Effector memory CD4-positive, alpha-beta T cell (primary cell): Measurements from ENCODE around the gene ZBTB45.

Experiments
- DNase-seq, 3 donors: peaks; one replicate each; pipeline ENCODE4 v3.0.0-alpha.2; 2020
- H3K27ac ChIP-seq: 2 replicates; pipeline ENCODE4 v1.7.0; 2013; ENCODE audit warnings: mild to moderate bottlenecking, low read length, moderate library complexity; ENCODE audit not compliant: insufficient read depth, poor library complexity, severe bottlenecking
- H3K27me3 ChIP-seq: replicated peaks from 2 replicates; pipeline ENCODE4 v1.7.0; 2013; ENCODE audit warnings: mild to moderate bottlenecking, low read length; ENCODE audit not compliant: insufficient read depth, control insufficient read depth, poor library complexity, severe bottlenecking
- H3K36me3 ChIP-seq: 2 replicates; pipeline ENCODE4 v1.7.0; 2013; ENCODE audit warnings: mild to moderate bottlenecking, low read length, moderate library complexity; ENCODE audit not compliant: control insufficient read depth, insufficient read depth
- H3K4me1 ChIP-seq: 2 replicates; pipeline ENCODE4 v1.7.0; 2013; ENCODE audit warnings: low read length, mild to moderate bottlenecking; ENCODE audit not compliant: control insufficient read depth, insufficient read depth, poor library complexity, severe bottlenecking
- H3K4me3 ChIP-seq: 2 replicates; pipeline ENCODE4 v1.7.0; 2013; ENCODE audit warnings: low read length, low read depth, mild to moderate bottlenecking; ENCODE audit not compliant: insufficient read depth, poor library complexity, severe bottlenecking
- H3K9me3 ChIP-seq: 2 replicates; pipeline ENCODE4 v1.7.0; 2013; ENCODE audit warnings: mild to moderate bottlenecking, low read length, moderate library complexity; ENCODE audit not compliant: control insufficient read depth

Gene ZBTB45

GRCh38 chr19:58560007-58560887 is 40.6 kb upstream of the ZBTB45 start:
- H3K27me3 ChIP-seq = no peaks in the 10 kb centered on the region
- no peaks in the 10 kb centered on the region for H3K9me3 ChIP-seq
- peaks cover 11% of the 10 kb centered on the region for H3K36me3 ChIP-seq
- peak overlapping the region; percentile 64 for H3K4me3 ChIP-seq
- no peak for DNase-seq
- H3K27ac ChIP-seq = peak overlapping the region; percentile 95
- peaks cover 45% of the 10 kb centered on the region for H3K4me1 ChIP-seq

- H3K4me1 ChIP-seq = peaks cover 50% of the 10 kb centered on the region
Observed at GRCh38 chr19:58559275-58560006, 39.8 kb upstream of the ZBTB45 start.

GRCh38 chr19:58558623-58559274 is 39.1 kb upstream of the ZBTB45 start:
- Histone ChIP-seq H3K27ac (peak overlapping the region; percentile 95), H3K9me3 (no peaks in the 10 kb centered on the region), H3K4me1 (peaks cover 57% of the 10 kb centered on the region), H3K36me3 (peaks cover 11% of the 10 kb centered on the region), H3K4me3 (peak overlapping the region; percentile 64), H3K27me3 (no peaks in the 10 kb centered on the region)
- DNase-seq = peak; percentile 99 to 100 (median 99)

More at GRCh38 chr19:58559275-58560006, 39.8 kb upstream of the ZBTB45 start:
- peak in 2 of 3 donors; percentile 14 to 51 for DNase-seq
- H3K36me3 ChIP-seq = peaks cover 11% of the 10 kb centered on the region
- H3K27ac ChIP-seq = peak overlapping the region; percentile 95
- H3K9me3 ChIP-seq = no peaks in the 10 kb centered on the region
- H3K27me3 ChIP-seq = no peaks in the 10 kb centered on the region
- H3K4me3 ChIP-seq = peak overlapping the region; percentile 64

- H3K27ac ChIP-seq = peak within 1 kb of the TSS; percentile 95
- no peaks in the 10 kb centered on the region for H3K27me3 ChIP-seq
- H3K9me3 ChIP-seq = no peaks in the 10 kb centered on the region
- DNase-seq = peak; percentile 39 to 54 (median 52)
- H3K4me3 ChIP-seq = peak within 1 kb of the TSS; percentile 64
- H3K36me3 ChIP-seq = peaks cover 11% of the 10 kb centered on the region
- H3K4me1 ChIP-seq = peaks cover 55% of the 10 kb centered on the region
Observed at GRCh38 chr19:58558066-58558622, 38.5 kb upstream of the ZBTB45 start, which contains the start of gene UBE2M. Gene UBE2M (minus strand): TSS chr19:58558611. CDS start chr19:58558381, 230 bp downstream.

- Histone ChIP-seq H3K27ac (peak overlapping the region; percentile 95), H3K4me1 (peaks cover 50% of the 10 kb centered on the region), H3K36me3 (peaks cover 11% of the 10 kb centered on the region), H3K4me3 (peak overlapping the region; percentile 63), H3K9me3 (no peaks in the 10 kb centered on the region), H3K27me3 (no peaks in the 10 kb centered on the region)
- no peak for DNase-seq
Observed at GRCh38 chr19:58557221-58558065, 37.8 kb upstream of the ZBTB45 start.

- Histone ChIP-seq H3K4me3 (no peak overlapping the region), H3K27me3 (no peaks in the 10 kb centered on the region), H3K4me1 (peaks cover 43% of the 10 kb centered on the region), H3K36me3 (peaks cover 12% of the 10 kb centered on the region), H3K27ac (peak overlapping the region; percentile 95), H3K9me3 (no peaks in the 10 kb centered on the region)
- no peak for DNase-seq
Observed at GRCh38 chr19:58556622-58557220, 37.1 kb upstream of the ZBTB45 start.

- H3K4me1 ChIP-seq = peaks cover 40% of the 10 kb centered on the region
- no peak overlapping the region for H3K4me3 ChIP-seq
- H3K9me3 ChIP-seq = no peaks in the 10 kb centered on the region
- DNase-seq = no peak
- H3K27ac ChIP-seq = peak overlapping the region; percentile 95
- peaks cover 19% of the 10 kb centered on the region for H3K36me3 ChIP-seq
- H3K27me3 ChIP-seq = no peaks in the 10 kb centered on the region
Observed at GRCh38 chr19:58555920-58556621, 36.5 kb upstream of the ZBTB45 start.

GRCh38 chr19:58555369-58555885 is 35.8 kb upstream of the ZBTB45 start:
- H3K4me1 ChIP-seq = peaks cover 40% of the 10 kb centered on the region
- no peaks in the 10 kb centered on the region for H3K9me3 ChIP-seq
- H3K27ac ChIP-seq = peak overlapping the region; percentile 96
- no peaks in the 10 kb centered on the region for H3K27me3 ChIP-seq
- H3K36me3 ChIP-seq = peaks cover 25% of the 10 kb centered on the region
- peak overlapping the region; percentile 61 for H3K4me3 ChIP-seq
- DNase-seq = no peak
